HepG2 (cell line): ENCODE results near the gene MPI. TPM values are rescaled to one million over a fixed set of nuclear protein-coding genes. Genes with fewer than 3 reads are reported as not detected.

Source experiments
- ARNTL ChIP-seq: sonication (generic); formaldehyde crosslinking; IDR thresholded peaks from 2 replicates; pipeline ENCODE4 v1.4.0; 2020; ENCODE audit warnings: mild to moderate bottlenecking, missing genetic modification reagents
- CENPX ChIP-seq: sonication (generic); formaldehyde crosslinking; IDR thresholded peaks from 2 replicates; pipeline ENCODE4 v1.9.0; 2021; ENCODE audit warnings: mild to moderate bottlenecking, missing genetic modification reagents, moderate library complexity
- GLI4 ChIP-seq: sonication (generic); formaldehyde crosslinking; IDR thresholded peaks from 2 replicates; pipeline ENCODE4 v1.5.1; 2020; ENCODE audit warnings: missing genetic modification reagents, mild to moderate bottlenecking, moderate library complexity, borderline replicate concordance
- MXI1 ChIP-seq: IDR thresholded peaks from 3 replicates; pipeline ENCODE4 v1.6.1; 2012; ENCODE audit warnings: low read depth, low read length, inconsistent platforms, borderline replicate concordance
- NRL ChIP-seq: sonication (generic); formaldehyde crosslinking; IDR thresholded peaks from 2 replicates; pipeline ENCODE4 v1.5.0; 2020; ENCODE audit warnings: missing genetic modification reagents, mild to moderate bottlenecking, moderate library complexity, borderline replicate concordance
- REXO4 ChIP-seq: sonication (generic); formaldehyde crosslinking; IDR thresholded peaks from 2 replicates; pipeline ENCODE4 v1.8.0; 2022; ENCODE audit warnings: missing genetic modification reagents, mild to moderate bottlenecking, borderline replicate concordance
- TCF12 ChIP-seq, 2 experiments: fragments of 450-650 bp in 1 of 2; sonication (generic) in 1 of 2; formaldehyde crosslinking in 1 of 2; IDR thresholded peaks; 2 replicates each; pipeline versions ENCODE4 v1.6.1 to v1.8.0; 2017 to 2022; ENCODE audit warnings: antibody characterized with exemption in 1 of 2, mild to moderate bottlenecking in 1 of 2, missing genetic modification reagents in 1 of 2, moderate library complexity in 1 of 2
- ZMYM4 ChIP-seq: sonication (generic); formaldehyde crosslinking; IDR thresholded peaks from 2 replicates; pipeline ENCODE4 v1.8.1; 2023; ENCODE audit warnings: mild to moderate bottlenecking, missing genetic modification reagents
- ZNF501 ChIP-seq: sonication (generic); formaldehyde crosslinking; IDR thresholded peaks from 2 replicates; pipeline ENCODE4 v1.5.1; 2020; ENCODE audit warnings: mild to moderate bottlenecking, moderate library complexity, missing genetic modification reagents
- polyA plus RNA-seq, 8 experiments: library from polyadenylated mRNA; depleted of rRNA in 3 of 8; stranded (reverse) in 7 of 8; unstranded in 1 of 8; fragments of >200 nt; fragmentation: Illumina TruSeq in 4 of 8; extraction: Trizol in 4 of 8; gene quantifications; 2 replicates each; pipeline versions ENCODE4 v1.2.1 to v1.2.3, GENCODE V29; 2011 to 2016; ENCODE audit warnings: low read depth in 4 of 8, missing spikeins in 1 of 8, mixed read lengths in 1 of 8; ENCODE audit not compliant: insufficient read depth in 1 of 8
- total RNA-seq, 5 experiments: library from RNA; depleted of rRNA; stranded (reverse); fragments of >200 nt; fragmentation: Illumina TruSeq; extraction: Trizol; gene quantifications; 2 replicates each; pipeline ENCODE4 v1.2.3, GENCODE V29; 2016; ENCODE audit warnings: low read depth in 1 of 5
- TF ChIP-seq, protein P1 (sequence below), 2 experiments: fragments of 450-650 bp in 1 of 2; sonication (generic) in 1 of 2; formaldehyde crosslinking in 1 of 2; IDR thresholded peaks; 2 replicates each; pipeline versions ENCODE4 v1.6.1 to v1.8.0; 2016 to 2022; ENCODE audit warnings: antibody characterized with exemption in 1 of 2, mild to moderate bottlenecking in 1 of 2, missing genetic modification reagents in 1 of 2
- TF ChIP-seq, protein P2 (sequence below), 2 experiments: sonication (generic) in 1 of 2; formaldehyde crosslinking in 1 of 2; IDR thresholded peaks; 2 replicates each; pipeline versions ENCODE4 v1.5.1 to v1.6.1; 2011 to 2020; ENCODE audit warnings: borderline replicate concordance in 1 of 2, low read depth in 1 of 2, low read length in 1 of 2, mild to moderate bottlenecking in 1 of 2, missing genetic modification reagents in 1 of 2, moderate library complexity in 1 of 2
- TF ChIP-seq, protein P3 (sequence below): sonication (generic); formaldehyde crosslinking; IDR thresholded peaks from 2 replicates; pipeline ENCODE4 v1.4.0; 2020; ENCODE audit warnings: low read depth, mild to moderate bottlenecking, missing genetic modification reagents

The MPI gene
- total and polyA plus RNA-seq, 2 of the 13 experiments (the other 11 are each of a cell fraction or from before 2014, with no cell fraction given), result 36.9 to 63.5 TPM

DNA sequence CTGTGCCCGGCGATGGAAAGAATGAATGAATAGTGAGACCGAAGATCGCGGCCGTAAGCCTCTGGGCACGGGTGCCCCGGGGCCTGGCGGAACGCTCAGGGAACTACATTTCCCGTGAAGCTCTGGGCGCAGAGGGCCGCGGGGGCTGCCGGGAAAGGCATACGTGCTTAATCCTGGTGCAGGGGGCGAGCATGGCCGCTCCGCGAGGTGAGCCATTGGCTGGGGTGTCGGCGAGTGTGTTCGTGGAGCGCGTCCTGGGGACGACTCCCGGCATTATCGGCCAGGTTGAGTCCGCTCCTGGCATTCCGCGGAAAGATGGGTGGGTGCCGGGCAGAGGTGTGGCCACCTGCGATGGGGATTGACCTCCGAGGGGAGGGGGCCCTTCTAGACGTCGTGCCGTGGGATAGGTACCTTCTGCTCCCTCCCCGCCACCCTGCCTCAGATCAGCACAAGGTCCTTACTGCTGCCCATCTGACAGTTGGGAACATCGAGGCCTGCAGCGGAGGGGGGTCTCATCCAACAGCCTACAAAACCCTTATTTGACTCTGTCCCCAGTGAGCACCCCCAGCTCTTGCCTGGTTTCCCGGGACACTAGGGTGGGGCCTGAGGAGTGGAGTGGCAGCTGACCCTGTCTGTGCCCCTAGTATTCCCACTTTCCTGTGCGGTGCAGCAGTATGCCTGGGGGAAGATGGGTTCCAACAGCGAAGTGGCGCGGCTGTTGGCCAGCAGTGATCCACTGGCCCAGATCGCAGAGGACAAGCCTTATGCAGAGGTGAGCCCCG is at the start of gene MPI (continued):
- TF ChIP-seq REXO4 (no peak), GLI4 (CRISPR knock-in tag) (no peak), TCF12 (IDR thresholded peaks at IDR 0.05) (no peak), TCF12 (CRISPR knock-in tag; IDR thresholded peaks at IDR 0.05) (peak; percentile 59; the same call in 1 of the 2 replicates), MXI1 (peak; percentile 82; the same call in 2 of the 3 replicates), NRL (CRISPR knock-in tag) (peak; percentile 88), ZMYM4 (CRISPR knock-in tag) (no peak), ARNTL (peak; percentile 17; the same call in 1 of the 2 replicates), ZNF501 (peak; percentile 87), CENPX (CRISPR knock-in tag) (no peak)
- TF ChIP-seq, protein P1, sequence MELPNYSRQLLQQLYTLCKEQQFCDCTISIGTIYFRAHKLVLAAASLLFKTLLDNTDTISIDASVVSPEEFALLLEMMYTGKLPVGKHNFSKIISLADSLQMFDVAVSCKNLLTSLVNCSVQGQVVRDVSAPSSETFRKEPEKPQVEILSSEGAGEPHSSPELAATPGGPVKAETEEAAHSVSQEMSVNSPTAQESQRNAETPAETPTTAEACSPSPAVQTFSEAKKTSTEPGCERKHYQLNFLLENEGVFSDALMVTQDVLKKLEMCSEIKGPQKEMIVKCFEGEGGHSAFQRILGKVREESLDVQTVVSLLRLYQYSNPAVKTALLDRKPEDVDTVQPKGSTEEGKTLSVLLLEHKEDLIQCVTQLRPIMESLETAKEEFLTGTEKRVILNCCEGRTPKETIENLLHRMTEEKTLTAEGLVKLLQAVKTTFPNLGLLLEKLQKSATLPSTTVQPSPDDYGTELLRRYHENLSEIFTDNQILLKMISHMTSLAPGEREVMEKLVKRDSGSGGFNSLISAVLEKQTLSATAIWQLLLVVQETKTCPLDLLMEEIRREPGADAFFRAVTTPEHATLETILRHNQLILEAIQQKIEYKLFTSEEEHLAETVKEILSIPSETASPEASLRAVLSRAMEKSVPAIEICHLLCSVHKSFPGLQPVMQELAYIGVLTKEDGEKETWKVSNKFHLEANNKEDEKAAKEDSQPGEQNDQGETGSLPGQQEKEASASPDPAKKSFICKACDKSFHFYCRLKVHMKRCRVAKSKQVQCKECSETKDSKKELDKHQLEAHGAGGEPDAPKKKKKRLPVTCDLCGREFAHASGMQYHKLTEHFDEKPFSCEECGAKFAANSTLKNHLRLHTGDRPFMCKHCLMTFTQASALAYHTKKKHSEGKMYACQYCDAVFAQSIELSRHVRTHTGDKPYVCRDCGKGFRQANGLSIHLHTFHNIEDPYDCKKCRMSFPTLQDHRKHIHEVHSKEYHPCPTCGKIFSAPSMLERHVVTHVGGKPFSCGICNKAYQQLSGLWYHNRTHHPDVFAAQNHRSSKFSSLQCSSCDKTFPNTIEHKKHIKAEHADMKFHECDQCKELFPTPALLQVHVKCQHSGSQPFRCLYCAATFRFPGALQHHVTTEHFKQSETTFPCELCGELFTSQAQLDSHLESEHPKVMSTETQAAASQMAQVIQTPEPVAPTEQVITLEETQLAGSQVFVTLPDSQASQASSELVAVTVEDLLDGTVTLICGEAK (IDR thresholded peaks at IDR 0.05), result no peak
- TF ChIP-seq, protein P1 (CRISPR knock-in tag; IDR thresholded peaks at IDR 0.05), result peak; percentile 88
- TF ChIP-seq, protein P2, sequence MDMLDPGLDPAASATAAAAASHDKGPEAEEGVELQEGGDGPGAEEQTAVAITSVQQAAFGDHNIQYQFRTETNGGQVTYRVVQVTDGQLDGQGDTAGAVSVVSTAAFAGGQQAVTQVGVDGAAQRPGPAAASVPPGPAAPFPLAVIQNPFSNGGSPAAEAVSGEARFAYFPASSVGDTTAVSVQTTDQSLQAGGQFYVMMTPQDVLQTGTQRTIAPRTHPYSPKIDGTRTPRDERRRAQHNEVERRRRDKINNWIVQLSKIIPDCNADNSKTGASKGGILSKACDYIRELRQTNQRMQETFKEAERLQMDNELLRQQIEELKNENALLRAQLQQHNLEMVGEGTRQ (IDR thresholded peaks at IDR 0.05; ENCODE audit: low read depth, low read length), result no peak
- TF ChIP-seq, protein P2 (CRISPR knock-in tag; IDR thresholded peaks at IDR 0.05; ENCODE audit: borderline replicate concordance), result no peak
- TF ChIP-seq, protein P3, sequence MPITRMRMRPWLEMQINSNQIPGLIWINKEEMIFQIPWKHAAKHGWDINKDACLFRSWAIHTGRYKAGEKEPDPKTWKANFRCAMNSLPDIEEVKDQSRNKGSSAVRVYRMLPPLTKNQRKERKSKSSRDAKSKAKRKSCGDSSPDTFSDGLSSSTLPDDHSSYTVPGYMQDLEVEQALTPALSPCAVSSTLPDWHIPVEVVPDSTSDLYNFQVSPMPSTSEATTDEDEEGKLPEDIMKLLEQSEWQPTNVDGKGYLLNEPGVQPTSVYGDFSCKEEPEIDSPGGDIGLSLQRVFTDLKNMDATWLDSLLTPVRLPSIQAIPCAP (CRISPR knock-in tag), result no peak
